ENCODE measurements around the gene ARGLU1.
A peak's percentile ranks its signal among the peaks of the same experiment; 100 is the strongest.

ARGLU1 gene

DNA sequence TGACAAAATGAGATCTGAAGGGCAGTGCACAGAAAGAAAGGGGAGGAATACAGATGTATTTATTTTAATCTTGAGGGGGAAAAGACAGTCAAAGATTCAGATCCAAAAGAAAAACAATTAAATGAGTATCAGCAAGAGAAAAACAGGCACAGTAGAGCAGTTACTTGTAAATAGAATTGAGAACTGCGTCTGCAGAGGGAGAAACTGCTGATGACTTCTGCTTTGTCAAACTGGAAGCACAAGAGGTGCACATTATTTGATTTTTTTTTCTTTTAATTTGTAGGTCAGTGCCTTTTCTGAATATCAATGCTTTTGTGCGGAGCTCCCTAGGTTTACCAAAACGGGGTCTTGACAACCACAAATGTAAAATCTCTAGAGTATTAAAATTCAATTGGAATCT lies 69.8 kb downstream of the ARGLU1 start:
- no peak for DNase-seq

DNA sequence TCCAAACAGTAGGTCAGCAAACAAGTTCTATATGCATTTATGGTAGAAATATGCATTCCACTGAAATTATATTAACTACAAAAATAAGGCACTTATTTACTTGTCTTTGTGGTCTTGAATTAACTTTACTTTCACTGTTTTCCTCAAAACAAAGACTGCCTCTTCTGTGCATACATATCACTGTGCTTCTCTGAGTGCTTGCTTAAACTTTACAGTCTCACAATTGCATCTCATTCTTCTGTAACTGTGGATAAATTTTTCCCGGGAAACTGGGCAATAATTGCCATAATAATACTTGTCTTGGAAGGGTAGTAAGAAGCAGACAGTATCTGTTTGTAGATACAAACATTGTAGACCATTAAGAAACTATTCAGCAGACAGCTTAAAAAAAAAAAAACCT lies 70.9 kb downstream of the ARGLU1 start:
- no peak for DNase-seq

DNA sequence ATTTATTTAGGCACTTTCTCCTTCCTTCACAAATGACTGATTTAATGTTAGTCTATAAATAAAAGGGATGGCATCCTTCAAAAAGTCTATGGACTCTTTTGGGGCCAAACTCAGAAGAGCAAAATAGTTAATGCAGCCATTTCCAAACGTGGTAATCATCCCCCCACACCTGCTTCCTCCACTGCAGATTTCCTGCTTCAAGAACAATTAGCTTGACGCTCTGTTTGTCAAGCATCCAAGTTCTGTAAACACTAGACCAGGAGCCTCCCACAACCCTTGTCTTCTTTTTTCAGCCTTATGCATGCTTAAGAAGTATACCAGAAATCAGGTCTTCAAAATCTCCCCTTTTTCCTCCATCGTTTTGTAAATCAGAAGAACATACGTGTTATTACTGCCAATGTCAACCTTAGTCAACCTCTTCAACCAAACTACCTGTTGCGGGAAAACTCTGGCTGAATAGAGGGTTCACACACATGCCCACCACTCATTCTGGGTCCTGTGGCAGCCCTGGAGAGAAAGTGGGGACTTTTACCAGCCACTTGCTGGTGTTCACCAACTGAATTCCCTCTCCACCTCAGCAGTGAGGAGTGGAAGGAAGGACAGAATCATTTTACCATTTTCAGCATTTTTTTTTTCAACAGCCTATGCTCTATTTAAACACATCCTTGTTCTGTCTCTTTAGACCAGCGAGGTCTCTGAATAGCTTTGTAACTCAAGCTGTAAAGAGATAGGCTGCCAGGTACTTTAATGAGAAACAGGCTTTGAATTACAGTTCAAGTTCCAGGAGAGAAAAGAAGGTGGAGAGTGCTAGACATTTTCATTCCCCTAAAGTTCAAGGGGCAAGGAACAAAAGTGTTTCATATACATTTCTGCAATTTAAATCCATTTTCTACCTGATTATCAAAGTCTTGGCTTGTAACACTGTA lies 71.6 kb downstream of the ARGLU1 start:
- DNase-seq: peak; percentile 56

DNA sequence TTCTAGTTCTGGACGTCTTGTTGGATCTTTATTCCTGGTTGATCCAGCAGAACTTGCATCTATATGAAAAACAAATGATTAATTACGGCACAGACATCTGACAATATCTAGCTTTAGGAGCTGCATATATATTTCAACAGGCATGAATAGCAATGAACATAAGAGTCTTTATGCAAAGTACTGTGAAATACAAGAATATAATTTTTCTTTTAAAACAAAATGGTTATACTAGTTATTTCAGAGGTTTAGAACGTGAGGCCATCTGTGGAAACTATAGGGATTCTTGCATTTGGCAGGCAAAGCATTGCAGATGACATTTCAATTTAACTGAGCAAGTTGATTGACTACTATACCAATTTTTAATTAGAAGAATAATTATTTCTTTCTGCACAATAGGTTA lies 73.0 kb downstream of the ARGLU1 start:
- no peak for DNase-seq

DNA sequence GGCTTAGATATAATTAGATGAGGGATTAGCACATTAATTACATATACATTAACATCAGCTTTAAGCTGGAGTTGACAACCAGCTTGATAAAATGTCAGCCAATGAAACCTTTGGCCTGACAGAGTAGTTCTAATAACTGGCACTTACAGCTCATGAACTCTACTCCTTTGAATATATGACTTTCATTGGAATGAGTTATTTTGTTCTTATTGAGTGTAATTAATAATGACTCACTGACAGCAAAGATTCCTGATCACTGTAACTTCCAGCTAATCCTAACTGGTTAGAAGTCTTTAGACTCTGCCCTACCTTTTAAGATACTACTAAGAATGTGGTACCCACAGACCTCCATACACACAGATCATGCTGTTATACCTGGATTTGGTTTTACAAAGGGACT lies 73.4 kb downstream of the ARGLU1 start:
- no peak for DNase-seq

DNA sequence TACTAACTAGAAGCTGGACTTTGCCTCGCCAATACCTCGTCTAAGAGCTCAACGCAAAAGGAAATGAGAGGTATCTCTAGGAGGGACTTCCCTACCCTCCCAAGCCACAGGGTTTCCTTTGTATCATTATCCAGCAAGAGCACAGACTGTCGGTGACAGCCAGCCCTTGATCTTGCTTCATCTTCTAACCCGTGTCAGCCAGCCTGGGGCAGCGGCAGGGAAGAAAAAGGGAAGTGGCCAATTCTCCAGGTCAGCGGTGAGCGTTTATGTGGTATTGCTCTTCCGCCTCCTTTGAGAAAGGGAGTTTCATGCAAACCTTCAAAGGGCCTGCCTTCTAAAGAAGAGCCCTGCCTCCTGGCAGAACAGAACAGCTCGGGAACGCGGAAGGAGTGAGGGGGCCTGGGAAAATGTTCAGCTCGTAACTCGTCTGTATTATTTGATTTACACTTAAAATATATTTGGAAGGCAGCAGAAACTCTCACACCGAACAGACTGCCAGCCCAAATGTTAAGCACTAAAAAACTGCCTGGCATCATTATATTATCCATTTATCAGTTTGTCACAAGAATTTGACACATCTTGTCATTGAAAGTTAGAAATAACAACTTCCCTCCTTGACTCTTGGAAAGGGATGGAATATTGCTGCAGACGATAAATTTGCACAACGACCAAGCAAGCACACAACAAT lies 74.3 kb downstream of the ARGLU1 start:
- no peak for DNase-seq

DNA sequence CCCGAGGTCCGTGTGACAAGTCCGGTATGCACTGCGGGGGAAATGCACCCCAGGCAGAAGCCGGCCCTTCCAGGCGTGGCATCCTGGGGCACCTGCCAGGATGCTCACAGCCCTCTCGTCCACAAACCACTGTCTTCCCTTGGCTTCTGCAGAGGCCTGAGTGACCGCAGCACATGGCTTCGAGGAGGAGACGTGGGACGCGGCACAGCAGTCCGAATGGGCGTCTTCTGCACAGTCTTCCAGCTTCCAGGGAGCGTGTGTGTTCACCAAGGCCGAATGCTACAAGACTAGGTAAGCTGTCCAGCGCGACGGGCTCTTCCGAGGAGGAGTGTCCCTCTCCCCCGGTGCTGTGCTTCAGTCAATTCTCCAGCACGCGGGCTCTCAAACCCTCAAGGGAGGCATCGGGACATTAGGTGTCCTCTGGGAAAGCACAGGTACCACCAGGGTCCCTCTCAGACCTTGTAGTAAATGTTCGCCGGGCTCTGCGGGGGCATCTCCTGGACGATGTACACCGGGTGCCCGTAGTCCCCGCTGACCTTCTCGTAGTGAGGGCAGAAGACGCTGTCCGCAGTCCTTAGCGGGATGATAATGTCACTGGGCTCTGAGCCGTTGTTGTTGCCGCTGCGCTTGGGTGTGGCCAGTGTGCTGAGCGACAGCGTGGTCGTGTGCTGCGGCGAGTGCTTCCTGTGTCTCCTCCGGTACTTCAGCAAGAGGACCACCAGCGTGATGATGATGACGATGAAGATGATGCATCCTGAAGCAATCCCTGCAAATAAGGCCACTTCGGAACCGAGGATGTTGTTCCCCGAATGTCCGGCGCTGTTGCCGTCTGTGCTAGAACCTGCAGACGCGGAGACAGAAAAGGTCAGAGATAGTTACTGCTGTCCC lies 75.1 kb downstream of the ARGLU1 start:
- no peak for DNase-seq

DNA sequence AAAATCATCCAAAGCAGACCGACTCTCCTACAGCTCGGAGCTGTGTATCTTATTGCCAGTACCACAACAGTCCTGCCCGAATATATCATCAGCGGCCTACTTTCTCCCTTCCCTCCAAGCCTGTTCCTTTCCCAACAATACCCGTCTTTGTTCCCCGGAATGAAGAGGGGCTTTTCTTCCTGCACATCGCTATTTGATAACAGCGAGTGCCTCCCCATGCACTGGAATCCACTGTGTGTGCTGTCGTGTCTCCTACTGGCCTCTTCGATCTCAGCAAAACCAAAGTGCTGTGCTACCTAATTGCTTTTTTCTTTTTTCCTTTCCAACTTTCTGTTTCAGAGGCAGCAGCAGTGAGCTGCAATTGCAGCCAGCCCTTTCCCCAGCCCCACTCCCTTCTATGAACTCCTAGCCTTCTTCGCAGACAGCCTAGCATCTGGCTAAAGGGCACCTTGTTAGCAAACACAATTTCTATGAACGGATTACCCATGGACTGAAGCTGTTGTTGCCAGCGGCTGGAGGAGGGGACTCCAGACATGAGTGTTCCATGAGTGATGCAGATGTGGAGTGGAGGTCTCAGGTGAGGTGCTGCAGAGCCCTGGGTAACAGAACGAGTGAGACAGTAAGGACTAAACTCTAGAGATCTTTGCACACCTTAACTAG lies 75.9 kb downstream of the ARGLU1 start:
- no peak for DNase-seq

Data from NCI-H345 (cell line).